ENCODE measurements around the gene RBM4.
"Not testable (repeated sequence)": the region's sequence is repeated elsewhere in the genome, so short reads cannot be mapped to it uniquely, and the experiment has no call there.

The RBM4 gene

DNA sequence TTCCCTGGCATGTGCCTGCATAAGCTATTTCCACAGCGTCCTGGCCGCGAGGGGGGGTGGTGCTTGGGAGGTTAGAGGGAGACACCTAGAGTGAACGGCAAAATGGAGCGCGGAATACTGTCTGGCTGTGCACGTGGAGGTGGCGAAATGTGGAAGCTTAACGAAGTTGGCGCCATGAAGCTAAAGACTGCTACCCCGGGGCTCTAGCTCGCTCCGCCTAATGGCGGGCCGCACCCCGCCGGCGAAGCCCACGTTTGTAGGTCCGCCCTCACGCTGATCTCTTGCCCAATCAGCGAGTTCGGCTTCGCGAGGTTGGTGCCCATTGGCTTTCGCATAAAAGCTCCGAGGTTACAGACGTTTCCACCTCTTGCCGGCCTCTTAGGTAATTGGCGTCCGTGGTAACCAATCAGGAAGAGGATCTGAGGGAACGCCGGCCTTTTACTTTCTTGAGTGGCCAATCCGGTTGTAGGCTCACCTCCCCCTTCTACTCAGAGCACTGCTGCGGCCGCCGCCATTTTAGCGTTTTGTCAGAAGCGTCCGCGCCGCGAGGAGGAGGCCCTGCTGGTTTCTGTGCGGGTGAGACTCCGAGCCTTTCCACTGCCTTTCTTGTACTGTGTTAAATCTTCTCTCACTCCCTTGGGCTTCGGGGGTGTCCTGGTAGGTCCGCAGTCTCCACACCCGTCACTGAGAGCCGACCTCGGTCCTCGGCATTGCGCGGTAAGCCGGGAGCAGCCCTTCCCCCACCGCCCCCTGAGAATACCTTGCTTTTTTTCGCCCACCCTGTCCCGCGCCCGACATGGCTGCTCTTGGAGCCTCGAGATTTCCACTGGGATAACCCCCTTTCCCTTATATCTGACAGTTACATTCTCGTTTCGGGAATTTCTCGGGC, at the start of gene RBM4:
Gene RBM4, plus strand, starts transcription at position 527 of the 889 bp plus-strand sequence. CDS start 1,009 bp downstream, outside the sequence.
- peak within 1 kb of the TSS; percentile 68 for H3K4me3 ChIP-seq (ENCODE audit: low read depth, low read length)
- peak; percentile 100 for DNase-seq (ENCODE audit: low read depth)
- TF ChIP-seq CTCF (IDR thresholded peaks at IDR 0.05; ENCODE audit: low read depth, low read length, missing control alignments), result peak; percentile 11
- in situ Hi-C loops (cut with HindIII; ENCODE audit: low sequenced_read_pairs), result no loop called here

DNA sequence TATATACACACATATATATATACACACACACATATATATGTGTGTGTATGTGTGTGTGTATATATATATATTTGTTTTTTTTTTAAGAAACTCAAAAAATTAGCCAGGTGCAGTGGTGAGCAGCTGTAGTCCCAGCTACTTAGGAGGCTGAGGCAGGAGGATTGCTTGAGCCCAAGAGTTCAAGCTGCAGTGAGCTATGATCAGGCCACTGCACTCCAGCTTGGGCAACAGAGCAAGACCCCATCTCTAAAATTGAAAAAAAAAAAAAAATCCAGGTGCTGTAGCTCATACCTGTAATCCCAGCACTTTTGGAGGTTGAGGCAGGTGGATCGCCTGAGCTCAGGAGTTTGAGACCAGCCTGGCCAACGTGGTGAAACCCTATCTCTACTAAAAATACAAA, 49.2 kb upstream of the RBM4 start:
- H3K4me3 ChIP-seq (ENCODE audit: low read depth, low read length); in situ Hi-C loops (cut with HindIII; ENCODE audit: low sequenced_read_pairs); DNase-seq (ENCODE audit: low read depth): not testable (repeated sequence)

- H3K4me3 ChIP-seq (ENCODE audit: low read depth, low read length), result no peak overlapping the region
- no peak for DNase-seq (ENCODE audit: low read depth)
- no peak for TF ChIP-seq CTCF (IDR thresholded peaks at IDR 0.05; ENCODE audit: low read depth, low read length, missing control alignments)
- in situ Hi-C loops (cut with HindIII; ENCODE audit: low sequenced_read_pairs), result no loop called here
These were observed 48.4 kb upstream of the RBM4 start for GRCh38 chr11:66589996-66590675.

DNA sequence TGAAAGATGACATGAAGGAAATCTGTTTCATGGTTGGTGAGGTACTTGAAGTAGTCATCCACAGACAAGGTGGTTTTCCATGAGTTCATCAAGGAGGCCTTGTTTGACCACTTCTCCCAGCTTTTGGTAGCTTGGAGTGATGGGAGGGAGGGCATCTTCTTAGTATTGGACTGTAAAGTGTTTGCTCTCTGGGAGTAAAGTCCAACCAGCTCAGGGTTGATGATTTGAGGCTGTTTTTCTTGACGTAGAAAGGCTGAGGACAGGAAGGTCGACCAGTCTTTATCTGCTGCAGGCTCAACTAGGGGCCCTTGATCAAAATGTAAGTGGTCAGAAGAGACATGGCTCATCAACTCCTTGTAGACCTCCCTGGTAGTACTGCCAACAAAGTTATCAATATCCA, 47.3 kb upstream of the RBM4 start:
- no peak for TF ChIP-seq CTCF (IDR thresholded peaks at IDR 0.05; ENCODE audit: low read depth, low read length, missing control alignments)
- no peak for DNase-seq (ENCODE audit: low read depth)
- no peak overlapping the region for H3K4me3 ChIP-seq (ENCODE audit: low read depth, low read length)
- in situ Hi-C loops (cut with HindIII; ENCODE audit: low sequenced_read_pairs), result no loop called here

DNA sequence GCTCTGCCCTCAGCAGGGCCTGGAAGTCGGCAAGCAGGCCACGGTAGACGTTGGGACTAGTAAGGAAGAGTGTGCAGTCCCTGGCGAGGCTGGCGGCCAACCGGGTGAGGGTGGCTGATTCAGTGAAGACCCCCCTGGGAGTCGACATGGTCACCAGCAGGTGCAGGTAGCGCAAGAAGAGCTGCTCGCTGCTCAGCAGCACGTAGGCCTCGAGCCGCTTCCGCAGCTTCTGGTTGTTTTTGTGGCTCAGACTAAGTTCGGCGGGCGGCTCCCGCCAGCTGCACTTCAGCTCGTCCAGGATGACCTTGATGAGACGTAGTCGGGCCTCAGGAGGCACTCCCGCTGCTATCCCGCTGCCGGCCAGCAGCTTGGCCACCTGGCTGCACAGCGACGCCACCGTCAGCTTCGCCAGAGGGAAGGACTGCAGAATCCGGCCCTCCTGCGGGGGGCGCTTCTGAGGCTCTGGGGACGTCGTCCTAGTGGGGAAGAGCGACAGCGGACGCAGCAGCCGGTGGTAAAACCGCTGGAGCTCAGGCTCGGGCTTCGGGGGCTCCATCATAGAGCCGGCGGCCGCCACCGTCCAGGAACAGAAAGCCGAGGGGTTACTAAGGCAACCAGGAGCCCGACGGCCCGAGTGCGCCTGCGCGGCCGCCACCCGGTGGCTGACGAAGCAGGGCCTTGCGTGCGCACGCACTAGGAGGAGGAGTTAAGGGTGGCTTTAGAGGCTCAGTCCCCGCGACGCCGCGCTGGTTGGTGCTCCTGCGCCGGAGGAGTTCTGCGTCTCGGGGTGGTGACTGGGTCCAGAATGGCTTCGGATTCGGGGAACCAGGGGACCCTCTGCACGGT, 45.8 kb upstream of the RBM4 start, which contains the start of the genes CCDC87 and CCS:
Gene CCDC87, minus strand, starts transcription at position 607 of the 846 bp plus-strand sequence. Its CDS starts 48 bp downstream, at position 559.
Gene CCS, plus strand, starts transcription at position 729 of the 846 bp plus-strand sequence. Its CDS starts 77 bp downstream, at position 806.
- DNase-seq (ENCODE audit: low read depth), result peak; percentile 78
- TF ChIP-seq CTCF (IDR thresholded peaks at IDR 0.05; ENCODE audit: low read depth, low read length, missing control alignments), result peak; percentile 59
- in situ Hi-C loops (cut with HindIII; ENCODE audit: low sequenced_read_pairs), result no loop called here
- H3K4me3 ChIP-seq (ENCODE audit: low read depth, low read length), result peak within 1 kb of the TSS; percentile 69

GRCh38 chr11:66593303-66593635, 45.2 kb upstream of the RBM4 start:
- TF ChIP-seq CTCF (IDR thresholded peaks at IDR 0.05; ENCODE audit: low read depth, low read length, missing control alignments), result no peak
- no peak for DNase-seq (ENCODE audit: low read depth)
- H3K4me3 ChIP-seq (ENCODE audit: low read depth, low read length), result peak overlapping the region; percentile 69
- in situ Hi-C loops (cut with HindIII; ENCODE audit: low sequenced_read_pairs), result no loop called here
